OCI-LY7 (cell line): Measurements from ENCODE around the gene RARS2. TPM values are rescaled to one million over a fixed set of nuclear protein-coding genes. Genes with fewer than 3 reads are reported as not detected.
A peak's percentile ranks its signal among the peaks of the same experiment; 100 is the strongest.

ENCODE experiments used
- BruUV-seq: library from RNA; stranded (reverse); fragments of 400-500 nt; replicated peaks from 2 replicates; lab custom pipeline; 2021; lab: Mats Ljungman, UMichigan
- CTCF ChIA-PET: fragments of 300-600 bp; sonication (Branson Sonifier 250); formaldehyde crosslinking; loops from one replicate; lab custom pipeline; 2022; ENCODE audit warnings: antibody characterized with exemption; ENCODE audit not compliant: unreplicated experiment; lab: Charles Lee
- POLR2A ChIA-PET: fragments of 300-600 bp; sonication (Branson Sonifier 250); formaldehyde crosslinking; loops from one replicate; lab custom pipeline; 2022; ENCODE audit warnings: antibody characterized with exemption; lab: Charles Lee
- DNase-seq: peaks from one replicate; pipeline ENCODE4 v3.0.0-alpha.2; 2015; ENCODE audit warnings: low spot score
- H2AFZ ChIP-seq: fragments of 200-600 bp; sonication (generic), shearing (Covaris generic); 2 replicates; pipeline ENCODE4 v1.6.1; 2014; ENCODE audit warnings: mild to moderate bottlenecking, antibody characterized with exemption, low read length, moderate library complexity
- H3K27ac ChIP-seq: fragments of 200-600 bp; sonication (generic); 2 replicates; pipeline ENCODE4 v1.5.1; 2014; ENCODE audit warnings: mixed run types, low read depth, mild to moderate bottlenecking, moderate library complexity, low read length, inconsistent platforms; ENCODE audit not compliant: poor library complexity, severe bottlenecking
- H3K36me3 ChIP-seq: fragments of 200-600 bp; sonication (generic); 2 replicates; pipeline ENCODE4 v1.6.1; 2014; ENCODE audit warnings: mild to moderate bottlenecking, antibody characterized with exemption, low read length, moderate library complexity, mixed read lengths; ENCODE audit not compliant: insufficient read depth
- H3K4me1 ChIP-seq: fragments of 200-600 bp; sonication (generic); 2 replicates; pipeline ENCODE4 v1.5.1; 2014; ENCODE audit warnings: mild to moderate bottlenecking, low read length; ENCODE audit not compliant: insufficient read depth, poor library complexity, severe bottlenecking
- H3K4me2 ChIP-seq: fragments of 200-600 bp; sonication (generic); 2 replicates; pipeline ENCODE4 v1.6.1; 2014; ENCODE audit warnings: mild to moderate bottlenecking, low read length
- H3K4me3 ChIP-seq: fragments of 200-600 bp; sonication (generic); 2 replicates; pipeline ENCODE4 v1.5.1; 2014; ENCODE audit warnings: mild to moderate bottlenecking, low read depth, low read length; ENCODE audit not compliant: poor library complexity, severe bottlenecking
- H3K79me2 ChIP-seq: fragments of 200-600 bp; sonication (generic); 2 replicates; pipeline ENCODE4 v1.6.1; 2016; ENCODE audit warnings: low read depth, mild to moderate bottlenecking, low read length, moderate library complexity, mixed read lengths; ENCODE audit not compliant: insufficient read depth
- H3K9me2 ChIP-seq: fragments of 200-600 bp; sonication (generic); 2 replicates; pipeline ENCODE4 v1.6.1; 2016; ENCODE audit warnings: mild to moderate bottlenecking, low read length, mixed read lengths; ENCODE audit not compliant: insufficient read depth
- H3K9me3 ChIP-seq: fragments of 200-600 bp; sonication (generic); 2 replicates; pipeline ENCODE4 v1.6.1; 2014; ENCODE audit warnings: mild to moderate bottlenecking, mixed run types, low read length, mixed read lengths
- H4K20me1 ChIP-seq: fragments of 200-600 bp; sonication (generic); 2 replicates; pipeline ENCODE4 v1.6.1; 2014; ENCODE audit warnings: mild to moderate bottlenecking, antibody characterized with exemption, low read length, moderate library complexity, mixed read lengths; ENCODE audit not compliant: insufficient read depth
- EZH2phosphoT487 ChIP-seq: fragments of 200-600 bp; sonication (generic); IDR thresholded peaks from 2 replicates; pipeline ENCODE4 v1.6.1; 2018; ENCODE audit warnings: low read depth, borderline replicate concordance, mild to moderate bottlenecking, mixed run types, antibody characterized with exemption, low read length, moderate library complexity, mixed read lengths
- intact Hi-C: fragments of 100-400 bp; cut with micrococcal nuclease; formaldehyde crosslinking; loops from one replicate; pipeline ENCODE4 v1.10.0; 2022; ENCODE audit not compliant: unreplicated experiment
- total RNA-seq, 2 experiments: library from RNA; depleted of rRNA in 1 of 2; stranded (reverse); fragments of >200 nt in 1 of 2; shearing (Covaris generic) in 1 of 2; gene quantifications; 2 replicates each; pipeline ENCODE4 v1.2.3, GENCODE V29; 2014 to 2022
- TF ChIP-seq, protein P1 (sequence below): fragments of 200-600 bp; sonication (generic); conservative IDR thresholded peaks from 2 replicates; pipeline ENCODE4 v1.5.1; 2014; ENCODE audit warnings: mild to moderate bottlenecking, antibody characterized with exemption, low read length, moderate library complexity, mixed read lengths

The RARS2 gene
- total RNA-seq, 2 experiments from 2014 or later = 21.4 to 36.0 TPM

DNA sequence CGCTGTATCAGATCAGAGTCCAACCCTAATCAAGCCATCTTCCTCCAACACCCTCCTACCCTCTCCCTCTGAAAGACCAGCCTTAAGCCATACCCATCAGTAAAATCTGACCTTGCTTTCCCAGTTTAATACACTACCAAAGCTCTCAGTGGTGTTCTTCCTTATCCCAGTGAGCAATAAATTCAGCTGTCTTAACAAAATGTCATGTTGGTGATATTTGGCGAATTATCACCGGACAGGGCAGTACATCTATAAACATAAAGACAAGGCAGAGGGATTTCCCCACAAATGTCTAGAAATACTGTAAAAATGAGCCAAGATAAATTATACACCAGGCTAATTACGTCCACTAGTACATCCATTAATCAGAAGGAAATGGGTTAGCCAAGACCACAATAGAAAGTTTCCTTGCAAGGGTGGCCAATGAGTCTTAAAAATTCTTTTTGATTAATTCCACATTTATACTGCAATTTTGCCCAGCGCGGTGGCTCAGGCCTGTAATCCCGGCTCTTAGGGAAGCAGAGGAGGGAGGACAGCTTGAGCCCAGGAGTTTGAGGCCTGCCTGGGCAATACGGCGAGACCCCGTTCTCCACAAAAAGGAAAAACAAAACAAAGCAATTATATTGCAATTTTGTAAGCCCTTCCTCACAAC, 905 bp downstream of the RARS2 start:
- peaks cover 59% of the 10 kb centered on the region for H3K36me3 ChIP-seq
- H3K4me1 ChIP-seq = peaks cover 34% of the 10 kb centered on the region
- no peak for DNase-seq
- no peak overlapping the region; the same call in 1 of the 2 replicates for H2AFZ ChIP-seq
- intact Hi-C loops = no loop called here
- H3K4me2 ChIP-seq = peak overlapping the region; percentile 74
- peaks cover 16% of the 10 kb centered on the region; the same call in 1 of the 2 replicates for H3K9me3 ChIP-seq
- H3K79me2 ChIP-seq = peaks cover 85% of the 10 kb centered on the region
- H3K27ac ChIP-seq = peak overlapping the region; percentile 29
- TF ChIP-seq EZH2phosphoT487 = no peak
- TF ChIP-seq, protein P1, sequence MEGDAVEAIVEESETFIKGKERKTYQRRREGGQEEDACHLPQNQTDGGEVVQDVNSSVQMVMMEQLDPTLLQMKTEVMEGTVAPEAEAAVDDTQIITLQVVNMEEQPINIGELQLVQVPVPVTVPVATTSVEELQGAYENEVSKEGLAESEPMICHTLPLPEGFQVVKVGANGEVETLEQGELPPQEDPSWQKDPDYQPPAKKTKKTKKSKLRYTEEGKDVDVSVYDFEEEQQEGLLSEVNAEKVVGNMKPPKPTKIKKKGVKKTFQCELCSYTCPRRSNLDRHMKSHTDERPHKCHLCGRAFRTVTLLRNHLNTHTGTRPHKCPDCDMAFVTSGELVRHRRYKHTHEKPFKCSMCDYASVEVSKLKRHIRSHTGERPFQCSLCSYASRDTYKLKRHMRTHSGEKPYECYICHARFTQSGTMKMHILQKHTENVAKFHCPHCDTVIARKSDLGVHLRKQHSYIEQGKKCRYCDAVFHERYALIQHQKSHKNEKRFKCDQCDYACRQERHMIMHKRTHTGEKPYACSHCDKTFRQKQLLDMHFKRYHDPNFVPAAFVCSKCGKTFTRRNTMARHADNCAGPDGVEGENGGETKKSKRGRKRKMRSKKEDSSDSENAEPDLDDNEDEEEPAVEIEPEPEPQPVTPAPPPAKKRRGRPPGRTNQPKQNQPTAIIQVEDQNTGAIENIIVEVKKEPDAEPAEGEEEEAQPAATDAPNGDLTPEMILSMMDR = no peak
- ChIA-PET POLR2A (interaction anchor here (0.6 to 1.8 kb wide), 16 partner anchors 9 to 1034 kb away, joined by 3 to 7 read pairs (median 4); no protein-coding TSS in a partner anchor), CTCF (interaction anchor here (0.6 to 1.1 kb wide), 2 partner anchors 16 to 118 kb away, joined by 3 read pairs; no protein-coding TSS in a partner anchor)
- no TSS peak for BruUV-seq
- H3K9me2 ChIP-seq = no peaks in the 10 kb centered on the region
- H3K4me3 ChIP-seq = peak overlapping the region; percentile 95
- H4K20me1 ChIP-seq = 0 out of 2 replicates have a peak, but pooled peaks cover 12% of the 10 kb centered on the region

DNA sequence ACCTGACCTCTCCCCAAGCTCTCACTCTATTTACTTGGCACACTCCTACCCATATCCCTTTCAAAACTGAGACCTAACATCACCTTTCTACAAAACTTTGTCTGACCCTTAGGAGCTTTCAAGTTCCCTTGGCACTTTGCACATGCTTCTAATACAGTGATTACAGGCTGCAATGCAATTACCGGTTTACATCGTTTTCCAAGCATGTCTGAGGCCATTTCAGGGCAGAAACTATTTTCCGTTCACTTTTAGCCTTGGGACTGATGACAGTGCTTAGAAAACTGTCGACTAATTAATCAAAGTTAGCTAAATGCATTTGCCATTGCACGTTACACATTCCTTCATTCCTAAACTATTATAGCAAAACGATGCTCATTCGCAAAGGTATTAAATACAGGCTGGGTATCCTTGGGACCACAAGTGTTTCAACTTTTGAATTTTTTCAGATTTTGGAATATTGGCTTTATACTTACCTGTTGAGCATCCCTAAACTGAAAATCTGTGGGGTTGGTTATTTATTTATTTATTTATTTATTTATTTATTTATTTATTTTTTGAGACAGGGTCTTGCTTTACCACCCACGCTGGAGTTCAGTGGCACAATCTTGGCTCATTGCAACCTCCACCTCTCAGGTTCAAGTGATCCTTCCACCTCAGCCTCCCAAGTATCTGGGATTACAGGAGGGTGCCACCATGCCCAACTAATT, 3.3 kb downstream of the RARS2 start:
- Histone ChIP-seq H3K36me3 (peaks cover 66% of the 10 kb centered on the region), H3K79me2 (peaks cover 86% of the 10 kb centered on the region), H3K9me3 (peaks cover 16% of the 10 kb centered on the region; the same call in 1 of the 2 replicates), H2AFZ (no peak overlapping the region), H3K4me3 (no peak overlapping the region), H4K20me1 (0 out of 2 replicates have a peak, but pooled peaks cover 12% of the 10 kb centered on the region), H3K4me2 (no peak overlapping the region), H3K9me2 (no peaks in the 10 kb centered on the region), H3K27ac (no peak overlapping the region), H3K4me1 (peaks cover 31% of the 10 kb centered on the region)
- intact Hi-C loops = no loop called here
- ChIA-PET CTCF (no interaction called here), POLR2A (interaction anchor here (0.7 to 1.3 kb wide), 2 partner anchors 19 to 1758 kb away, joined by 3 to 6 read pairs; no protein-coding TSS in a partner anchor)
- no TSS peak for BruUV-seq
- DNase-seq = no peak
- no peak for TF ChIP-seq EZH2phosphoT487
- TF ChIP-seq, protein P1 = no peak
